H9 (cell line): Measurements from ENCODE around the gene SULT2B1. TPM values are rescaled to one million over a fixed set of nuclear protein-coding genes. Genes with fewer than 3 reads are reported as not detected.
A peak's percentile ranks its signal among the peaks of the same experiment; 100 is the strongest.

Experiments used
- DNase-seq: peaks from one replicate; pipeline ENCODE4 v3.0.0-alpha.2; 2017
- H2AFZ ChIP-seq: one replicate; pipeline ENCODE4 v1.6.1; 2013; ENCODE audit warnings: mild to moderate bottlenecking, low read length, control low read depth, moderate library complexity
- H2AK5ac ChIP-seq: 2 replicates; pipeline ENCODE4 v1.6.1; 2013; ENCODE audit warnings: low read length, control low read depth, mixed read lengths; ENCODE audit not compliant: insufficient read length
- H2BK120ac ChIP-seq: one replicate; pipeline ENCODE4 v1.6.1; 2013; ENCODE audit warnings: low read depth, mild to moderate bottlenecking, low read length, control low read depth, inconsistent platforms; ENCODE audit not compliant: poor library complexity, severe bottlenecking
- H2BK12ac ChIP-seq: 2 replicates; pipeline ENCODE4 v1.6.1; 2013; ENCODE audit warnings: low read length, control low read depth, mixed read lengths, low read depth; ENCODE audit not compliant: insufficient read length
- H2BK15ac ChIP-seq: 2 replicates; pipeline ENCODE4 v1.6.1; 2013; ENCODE audit warnings: low read depth, low read length, control low read depth
- H2BK20ac ChIP-seq: one replicate; pipeline ENCODE4 v1.6.1; 2013; ENCODE audit warnings: low read depth, mild to moderate bottlenecking, low read length, control low read depth, inconsistent platforms; ENCODE audit not compliant: poor library complexity, severe bottlenecking
- H2BK5ac ChIP-seq: 2 replicates; pipeline ENCODE4 v1.6.1; 2013; ENCODE audit warnings: low read length, control low read depth, mixed read lengths; ENCODE audit not compliant: insufficient read length
- H3K14ac ChIP-seq: 2 replicates; pipeline ENCODE4 v1.6.1; 2013; ENCODE audit warnings: low read length, control low read depth; ENCODE audit not compliant: insufficient read depth
- H3K18ac ChIP-seq: 2 replicates; pipeline ENCODE4 v1.6.1; 2013; ENCODE audit warnings: low read depth, mild to moderate bottlenecking, mixed read lengths, low read length, control low read depth; ENCODE audit not compliant: insufficient read length
- H3K23ac ChIP-seq: 2 replicates; pipeline ENCODE4 v1.6.1; 2013; ENCODE audit warnings: low read length, control low read depth, mixed read lengths, low read depth; ENCODE audit not compliant: insufficient read length
- H3K23me2 ChIP-seq: 2 replicates; pipeline ENCODE4 v1.6.1; 2013; ENCODE audit warnings: low read depth, mild to moderate bottlenecking, mixed read lengths, low read length, control low read depth; ENCODE audit not compliant: insufficient read length, poor library complexity, severe bottlenecking
- H3K27ac ChIP-seq: 2 replicates; pipeline ENCODE4 v1.5.1; 2013; ENCODE audit warnings: low read length, control low read depth, mixed read lengths, low read depth; ENCODE audit not compliant: insufficient read length
- H3K27me3 ChIP-seq: 2 replicates; pipeline ENCODE4 v1.6.1; 2013; ENCODE audit warnings: low read length, control low read depth, inconsistent platforms; ENCODE audit not compliant: insufficient read depth
- H3K4ac ChIP-seq: 2 replicates; pipeline ENCODE4 v1.6.1; 2013; ENCODE audit warnings: low read depth, mild to moderate bottlenecking, control low read depth, inconsistent platforms, low read length, moderate library complexity
- H3K4me1 ChIP-seq: 2 replicates; pipeline ENCODE4 v1.6.1; 2013; ENCODE audit warnings: low read length, control low read depth, inconsistent platforms; ENCODE audit not compliant: insufficient read depth
- H3K4me2 ChIP-seq: 2 replicates; pipeline ENCODE4 v1.6.1; 2013; ENCODE audit warnings: low read length, control low read depth, mixed read lengths; ENCODE audit not compliant: insufficient read length, insufficient read depth
- H3K56ac ChIP-seq: 2 replicates; pipeline ENCODE4 v1.6.1; 2013; ENCODE audit warnings: low read depth, mild to moderate bottlenecking, mixed read lengths, low read length, control low read depth; ENCODE audit not compliant: insufficient read length
- H3K79me1 ChIP-seq: 2 replicates; pipeline ENCODE4 v1.6.1; 2013; ENCODE audit warnings: low read depth, mild to moderate bottlenecking, moderate library complexity, low read length, control low read depth, inconsistent platforms; ENCODE audit not compliant: insufficient read depth, poor library complexity, severe bottlenecking
- H3K79me2 ChIP-seq: 2 replicates; pipeline ENCODE4 v1.6.1; 2013; ENCODE audit warnings: low read length, control low read depth, inconsistent platforms; ENCODE audit not compliant: insufficient read depth
- H3K9ac ChIP-seq: 2 replicates; pipeline ENCODE4 v1.6.1; 2013; ENCODE audit warnings: low read length, control low read depth, mixed read lengths; ENCODE audit not compliant: insufficient read length; ENCODE audit errors: extremely low read depth
- H3K9me3 ChIP-seq: one replicate; pipeline ENCODE4 v1.6.1; 2013; ENCODE audit warnings: low read depth, low read length, inconsistent platforms; ENCODE audit not compliant: control insufficient read depth
- H3T11ph ChIP-seq: one replicate; pipeline ENCODE4 v1.6.1; 2013; ENCODE audit warnings: mild to moderate bottlenecking, low read length, control low read depth, inconsistent platforms
- H4K20me1 ChIP-seq: one replicate; pipeline ENCODE4 v1.6.1; 2013; ENCODE audit not compliant: control insufficient read depth, insufficient read length, insufficient read depth
- H4K5ac ChIP-seq: 2 replicates; pipeline ENCODE4 v1.6.1; 2013; ENCODE audit warnings: low read depth, mild to moderate bottlenecking, mixed read lengths, low read length, control low read depth; ENCODE audit not compliant: insufficient read length
- H4K8ac ChIP-seq: replicated peaks from 2 replicates; pipeline ENCODE4 v1.6.1; 2013; ENCODE audit warnings: low read length, control low read depth, mixed read lengths, low read depth; ENCODE audit not compliant: insufficient read length
- H4K91ac ChIP-seq: 2 replicates; pipeline ENCODE4 v1.6.1; 2013; ENCODE audit warnings: low read depth, mild to moderate bottlenecking, moderate library complexity, mixed read lengths, low read length, control low read depth; ENCODE audit not compliant: insufficient read length
- H3K27ac Mint-ChIP-seq, 3 experiments: 2 replicates in 2 of 3; 3 replicates in 1 of 3; pipeline ENCODE4 v1.8.0; 2020 to 2021; ENCODE audit warnings: mixed read lengths in 3 of 3, mild to moderate bottlenecking in 1 of 3, moderate library complexity in 1 of 3
- H3K27me3 Mint-ChIP-seq: 2 replicates; pipeline ENCODE4 v1.8.0; 2021; ENCODE audit warnings: low read depth, mild to moderate bottlenecking, moderate library complexity, mixed read lengths
- H3K36me3 Mint-ChIP-seq, 3 experiments: 2 replicates in 2 of 3; 3 replicates in 1 of 3; pipeline ENCODE4 v1.8.0; 2020 to 2021; ENCODE audit warnings: low read depth in 3 of 3, mixed read lengths in 3 of 3; ENCODE audit not compliant: insufficient read depth in 1 of 3
- H3K4me1 Mint-ChIP-seq, 2 experiments: 2 replicates each; pipeline ENCODE4 v1.8.0; 2020; ENCODE audit warnings: mixed read lengths in 2 of 2
- H3K4me3 Mint-ChIP-seq, 2 experiments: 2 replicates in 1 of 2; 3 replicates in 1 of 2; pipeline ENCODE4 v1.8.0; 2020 to 2021; ENCODE audit warnings: mild to moderate bottlenecking in 2 of 2, mixed read lengths in 2 of 2, moderate library complexity in 1 of 2
- H3K9me3 Mint-ChIP-seq, 2 experiments: 2 replicates in 1 of 2; 3 replicates in 1 of 2; pipeline ENCODE4 v1.8.0; 2020; ENCODE audit warnings: mild to moderate bottlenecking in 2 of 2, mixed read lengths in 2 of 2, moderate library complexity in 1 of 2
- CTCF ChIP-seq: fragments of 200-600 bp; sonication (generic); conservative IDR thresholded peaks from 3 replicates; pipeline ENCODE4 v1.8.0; 2021; ENCODE audit warnings: antibody characterized with exemption, mild to moderate bottlenecking
- WGBS: extraction: QIAGEN DNeasy Blood & Tissue Kit; methylation state at CpG from one replicate; pipeline ENCODE4 v1.1.7; 2013; ENCODE audit warnings: missing lambda C conversion rate, low lambda C conversion rate, mixed read lengths; ENCODE audit not compliant: insufficient read length; ENCODE audit errors: extremely low coverage; 5-methylcytosine and 5-hydroxymethylcytosine counted together
- total RNA-seq: library from RNA; stranded (reverse); gene quantifications from 2 replicates; pipeline ENCODE4 v1.2.1, GENCODE V29; 2021

Gene SULT2B1
- total RNA-seq, 1 experiment from 2014 or later, result 1.7 TPM

- no peaks in the 10 kb centered on the region for H3K36me3 Mint-ChIP-seq
- no peak overlapping the region for H3K4me3 Mint-ChIP-seq
- H2BK120ac ChIP-seq, result no peak overlapping the region
- peaks cover 2% of the 10 kb centered on the region; the same call in 1 of the 2 replicates for H3K27me3 ChIP-seq
- H2AK5ac ChIP-seq, result no peak overlapping the region
- no peak overlapping the region for H4K91ac ChIP-seq
- DNase-seq, result peak; percentile 94
- H3K79me2 ChIP-seq, result no peaks in the 10 kb centered on the region
- H2BK20ac ChIP-seq, result no peak overlapping the region
- H3K79me1 ChIP-seq, result no peaks in the 10 kb centered on the region
- WGBS, result no CpG with 5 or more reads among the region's 54 CpGs
- peaks cover 9% of the 10 kb centered on the region for H3K27me3 Mint-ChIP-seq
- no peak overlapping the region for H3K27ac ChIP-seq
- no peak overlapping the region for H3T11ph ChIP-seq
- peak overlapping the region; percentile 21 for H3K18ac ChIP-seq
- H3K56ac ChIP-seq, result no peak overlapping the region
- H3K4me1 Mint-ChIP-seq, result peaks cover 20 to 38% of the 10 kb centered on the region in 2 experiments
- no peak overlapping the region for H4K5ac ChIP-seq
- no peak overlapping the region for H2BK12ac ChIP-seq
- no peak overlapping the region for H4K8ac ChIP-seq
- H3K23me2 ChIP-seq, result peaks cover 12% of the 10 kb centered on the region
- H2BK5ac ChIP-seq, result no peak overlapping the region
- H3K9me3 Mint-ChIP-seq, result no peaks in the 10 kb centered on the region
- no peak overlapping the region for H3K23ac ChIP-seq
- no peak for TF ChIP-seq CTCF
- H4K20me1 ChIP-seq, result no peaks in the 10 kb centered on the region
- H3K4me1 ChIP-seq, result no peaks in the 10 kb centered on the region; the same call in 1 of the 2 replicates
- no peak overlapping the region for H2BK15ac ChIP-seq
- H3K4me2 ChIP-seq, result peak overlapping the region; percentile 31
- H2AFZ ChIP-seq, result no peak overlapping the region
- no peak overlapping the region for H3K4ac ChIP-seq
- peak overlapping the region in 1 of 3 experiments; percentile 76; a peak in 2 of 7 replicates for H3K27ac Mint-ChIP-seq
- H3K14ac ChIP-seq, result 0 out of 2 replicates have a peak overlapping the region, but pooled peaks have one; percentile 52
- no peak overlapping the region for H3K9ac ChIP-seq
- no peaks in the 10 kb centered on the region for H3K9me3 ChIP-seq
These were observed 38.5 kb upstream of the SULT2B1 start for GRCh38 chr19:48513289-48514122.
